ENCODE results near the gene EIF4A2.
"Not testable (repeated sequence)": the region's sequence is repeated elsewhere in the genome, so short reads cannot be mapped to it uniquely, and the experiment has no call there.

The EIF4A2 gene

DNA sequence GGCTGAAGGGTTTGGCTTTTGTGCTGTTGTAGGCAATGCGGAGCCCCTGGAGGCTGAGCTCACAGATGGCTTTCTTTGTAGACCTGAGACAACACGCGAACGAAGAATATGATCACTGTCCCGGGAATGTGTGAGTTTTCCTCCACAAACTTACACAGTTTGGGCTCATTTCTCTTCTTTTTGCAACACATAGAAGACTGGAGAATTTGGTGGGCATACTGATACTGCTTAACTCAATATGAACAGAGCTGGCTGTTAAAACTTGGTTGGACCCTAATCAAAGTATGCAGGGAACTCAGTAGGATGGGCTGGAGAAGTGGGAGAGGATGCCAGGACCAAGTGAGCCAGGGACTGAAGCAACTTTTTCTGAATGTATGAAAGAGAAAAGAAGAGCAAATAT lies 35.1 kb downstream of the EIF4A2 start:
- Histone ChIP-seq H3K9me3 (ENCODE audit: severe bottlenecking) (no peaks in the 10 kb centered on the region), H3K27ac (ENCODE audit: poor library complexity, severe bottlenecking) (no peak overlapping the region), H3K36me3 (ENCODE audit: low read depth) (no peaks in the 10 kb centered on the region)

DNA sequence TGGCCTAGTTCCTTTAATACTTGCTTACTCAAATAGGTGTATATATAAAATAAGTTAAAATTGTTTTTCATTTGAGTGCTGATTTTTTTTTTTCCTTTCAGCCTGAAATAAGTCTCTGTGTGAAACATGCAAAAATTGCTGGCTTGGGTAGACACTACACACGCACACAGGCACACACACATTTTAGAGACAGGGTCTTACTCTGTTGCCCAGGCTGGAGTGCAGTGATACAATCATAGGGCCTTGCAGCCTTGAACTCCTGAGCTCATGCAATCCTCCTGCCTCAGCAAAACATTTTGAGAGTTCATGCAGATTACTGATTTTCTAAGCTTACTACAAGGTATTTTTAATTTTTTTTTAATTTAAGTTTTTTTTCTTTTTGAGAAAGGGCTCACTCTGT lies 35.6 kb downstream of the EIF4A2 start:
- Histone ChIP-seq H3K9me3 (ENCODE audit: severe bottlenecking) (no peaks in the 10 kb centered on the region), H3K4me1 (ENCODE audit: insufficient read depth, poor library complexity, severe bottlenecking) (peaks cover 11% of the 10 kb centered on the region), H3K4me3 (ENCODE audit: severe bottlenecking) (no peak overlapping the region), H3K36me3 (ENCODE audit: low read depth) (no peaks in the 10 kb centered on the region), H3K27me3 (ENCODE audit: insufficient read depth, poor library complexity, severe bottlenecking) (no peaks in the 10 kb centered on the region), H3K27ac (ENCODE audit: poor library complexity, severe bottlenecking) (no peak overlapping the region)
- DNase-seq (ENCODE audit: low spot score) (no peak), ATAC-seq (ENCODE audit: low read depth) (no peak)
- no peak for TF ChIP-seq CTCF (IDR thresholded peaks at IDR 0.05; ENCODE audit: poor library complexity, severe bottlenecking)

More for the DNA sequence above, 35.1 kb downstream of the EIF4A2 start:
- DNase-seq (ENCODE audit: low spot score) (no peak), ATAC-seq (ENCODE audit: low read depth) (no peak)
- Histone ChIP-seq H3K4me3 (ENCODE audit: severe bottlenecking) (no peak overlapping the region), H3K4me1 (ENCODE audit: insufficient read depth, poor library complexity, severe bottlenecking) (peaks cover 11% of the 10 kb centered on the region), H3K27me3 (ENCODE audit: insufficient read depth, poor library complexity, severe bottlenecking) (no peaks in the 10 kb centered on the region)
- no peak for TF ChIP-seq CTCF (IDR thresholded peaks at IDR 0.05; ENCODE audit: poor library complexity, severe bottlenecking)

DNA sequence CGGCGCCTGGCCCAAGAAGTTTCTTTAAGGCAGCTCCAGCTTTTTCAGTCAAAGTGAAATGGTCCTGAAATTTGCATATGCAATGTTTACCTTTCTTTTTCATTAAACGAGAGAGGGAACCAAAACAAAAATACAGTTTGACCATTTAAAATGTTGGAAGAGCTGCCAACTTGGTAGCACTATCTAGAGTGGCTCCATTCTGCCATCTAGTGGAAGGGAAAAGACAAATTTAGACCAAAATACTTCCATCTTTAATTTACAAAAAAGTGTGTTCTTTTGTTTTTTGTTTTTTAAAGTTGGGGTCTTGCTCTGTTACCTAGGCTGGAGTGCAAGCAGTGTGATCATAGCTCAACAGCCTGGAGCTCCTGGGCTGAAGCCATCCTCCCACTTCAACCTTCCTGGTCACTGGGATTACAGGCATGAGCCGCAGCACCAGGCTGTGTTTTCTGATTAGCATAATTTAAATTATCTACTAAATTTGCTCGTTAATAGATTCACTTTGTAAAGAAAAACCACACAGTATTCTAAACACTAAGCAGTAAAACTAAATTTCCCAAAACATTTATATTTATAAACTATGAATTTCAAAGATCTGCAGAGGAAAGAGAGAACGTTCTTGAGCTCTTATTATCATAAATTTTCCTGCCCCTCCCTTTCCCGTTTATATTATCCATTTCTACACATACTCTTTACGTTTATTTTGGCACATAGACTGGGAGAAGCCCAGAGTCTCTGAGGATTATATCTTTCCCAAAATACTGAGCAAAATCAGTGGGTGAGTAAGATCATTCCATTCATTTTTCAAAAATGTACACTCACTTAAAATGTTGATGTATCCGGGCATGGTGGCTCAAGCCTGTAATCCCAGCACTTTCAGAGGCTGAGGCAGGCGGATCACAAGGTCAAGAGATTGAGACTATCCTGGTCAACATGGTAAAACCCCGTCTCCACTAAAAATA lies 38.3 kb downstream of the EIF4A2 start:
- H3K27ac ChIP-seq (ENCODE audit: poor library complexity, severe bottlenecking), result peak overlapping the region; percentile 13

DNA sequence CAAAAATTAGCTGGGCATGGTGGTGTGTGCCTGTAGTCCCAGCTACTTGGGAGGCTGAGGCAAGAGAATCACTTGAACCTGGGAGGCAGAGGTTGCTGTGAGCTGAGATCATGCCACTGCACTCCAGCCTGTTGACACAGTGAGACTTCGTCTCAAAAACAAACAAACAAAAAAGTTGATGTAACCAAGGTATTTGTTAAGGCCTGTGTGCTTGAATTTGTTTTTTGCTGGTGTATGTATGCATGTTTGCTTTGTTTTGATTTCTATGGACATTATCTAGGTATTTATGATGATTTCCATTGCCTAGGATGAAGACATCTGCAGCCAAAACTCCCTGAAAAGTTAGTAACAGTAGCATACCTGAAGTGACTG lies 39.0 kb downstream of the EIF4A2 start:
- not testable (repeated sequence) for H3K27me3 ChIP-seq (ENCODE audit: insufficient read depth, poor library complexity, severe bottlenecking); H3K36me3 ChIP-seq (ENCODE audit: low read depth); H3K4me3 ChIP-seq (ENCODE audit: severe bottlenecking); H3K4me1 ChIP-seq (ENCODE audit: insufficient read depth, poor library complexity, severe bottlenecking); ATAC-seq (ENCODE audit: low read depth); H3K9me3 ChIP-seq (ENCODE audit: severe bottlenecking); DNase-seq (ENCODE audit: low spot score)
- peak overlapping the region; percentile 13 for H3K27ac ChIP-seq (ENCODE audit: poor library complexity, severe bottlenecking)

More for the DNA sequence above, 38.3 kb downstream of the EIF4A2 start:
- H3K4me3 ChIP-seq (ENCODE audit: severe bottlenecking), result no peak overlapping the region
- no peaks in the 10 kb centered on the region for H3K9me3 ChIP-seq (ENCODE audit: severe bottlenecking)
- ATAC-seq (ENCODE audit: low read depth), result 0 out of 3 replicates have a peak, but pooled peaks have one; percentile 17
- no peak for DNase-seq (ENCODE audit: low spot score)
- peaks cover 6% of the 10 kb centered on the region for H3K4me1 ChIP-seq (ENCODE audit: insufficient read depth, poor library complexity, severe bottlenecking)
- H3K27me3 ChIP-seq (ENCODE audit: insufficient read depth, poor library complexity, severe bottlenecking), result no peaks in the 10 kb centered on the region
- H3K36me3 ChIP-seq (ENCODE audit: low read depth), result no peaks in the 10 kb centered on the region
- TF ChIP-seq CTCF (IDR thresholded peaks at IDR 0.05; ENCODE audit: poor library complexity, severe bottlenecking), result peak; percentile 87

GRCh38 chr3:186823386-186823785 lies 40.0 kb downstream of the EIF4A2 start:
- Histone ChIP-seq H3K27ac (ENCODE audit: poor library complexity, severe bottlenecking) (no peak overlapping the region), H3K27me3 (ENCODE audit: insufficient read depth, poor library complexity, severe bottlenecking) (peaks cover 8% of the 10 kb centered on the region), H3K4me1 (ENCODE audit: insufficient read depth, poor library complexity, severe bottlenecking) (peaks cover 6% of the 10 kb centered on the region), H3K4me3 (ENCODE audit: severe bottlenecking) (no peak overlapping the region), H3K9me3 (ENCODE audit: severe bottlenecking) (no peaks in the 10 kb centered on the region), H3K36me3 (ENCODE audit: low read depth) (no peaks in the 10 kb centered on the region)
- TF ChIP-seq CTCF (IDR thresholded peaks at IDR 0.05; ENCODE audit: poor library complexity, severe bottlenecking), result no peak
- ATAC-seq (ENCODE audit: low read depth) (no peak), DNase-seq (ENCODE audit: low spot score) (no peak)

Measured in RWPE2 (cell line).